ENCODE data around the gene PIP4K2B. TPM values are rescaled to one million over a fixed set of nuclear protein-coding genes. Genes with fewer than 3 reads are reported as not detected.

PIP4K2B gene
- total RNA-seq, 6 experiments from 2014 or later, result 48.7 to 61.8 (median 55.5) TPM

GRCh38 chr17:38716368-38717005 is 82.9 kb downstream of the PIP4K2B start:
- H3K36me3 Mint-ChIP-seq (ENCODE audit: low read depth), result peaks cover 19% of the 10 kb centered on the region
- H3K27ac Mint-ChIP-seq, result no peak overlapping the region
- H3K4me3 Mint-ChIP-seq, result no peak overlapping the region
- TF ChIP-seq CTCF (IDR thresholded peaks at IDR 0.05), result no peak
- H3K9me3 Mint-ChIP-seq, result no peaks in the 10 kb centered on the region
- no peak for DNase-seq
- no peaks in the 10 kb centered on the region; the same call in 1 of the 2 replicates for H3K27me3 Mint-ChIP-seq (ENCODE audit: insufficient read depth)
- H3K4me1 Mint-ChIP-seq (ENCODE audit: low read depth), result no peaks in the 10 kb centered on the region

Small RNAs within 50 kb of the gene (microRNA-seq; reads per million reads assigned to microRNA genes)
- gene MIR4726, result not detected
- gene MIR4727, result not detected

Other genes starting within 250 kb of the PIP4K2B start
- gene SRCIN1, start 193.6 kb downstream of the PIP4K2B start, total RNA-seq (2021; fragmentation: NEBNext Ultra II Directional; extraction: Animal tissue kit (Norgen Biotek cat#: 25700)), result not detected
- 1 to 10 TPM in 5 of 6 experiments, under 1 TPM in 1; 0.95 to 1.4 (median 1.3) TPM for gene EPOP, start 124.6 kb downstream of the PIP4K2B start, total RNA-seq (2021; fragmentation: NEBNext Ultra II Directional; extraction: Animal tissue kit (Norgen Biotek cat#: 25700))
- 10 to 100 TPM; 26.5 to 31.5 (median 30.2) TPM for gene MLLT6, start 94.3 kb downstream of the PIP4K2B start, total RNA-seq (2021; fragmentation: NEBNext Ultra II Directional; extraction: Animal tissue kit (Norgen Biotek cat#: 25700))
- gene CISD3, start 69.2 kb downstream of the PIP4K2B start, total RNA-seq (2021; fragmentation: NEBNext Ultra II Directional; extraction: Animal tissue kit (Norgen Biotek cat#: 25700)), result 10 to 100 TPM; 35.0 to 38.7 (median 36.6) TPM
- gene PCGF2, start 51.2 kb downstream of the PIP4K2B start, total RNA-seq (2021; fragmentation: NEBNext Ultra II Directional; extraction: Animal tissue kit (Norgen Biotek cat#: 25700)), result 10 to 100 TPM; 59.7 to 73.5 (median 69.0) TPM
- gene PSMB3, start 46.8 kb downstream of the PIP4K2B start, total RNA-seq (2021; fragmentation: NEBNext Ultra II Directional; extraction: Animal tissue kit (Norgen Biotek cat#: 25700)), result 100 to 1,000 TPM; 232 to 273 (median 253) TPM
- 10 to 100 TPM; 11.0 to 13.7 (median 12.9) TPM for gene CWC25, start 25.8 kb upstream of the PIP4K2B start, total RNA-seq (2021; fragmentation: NEBNext Ultra II Directional; extraction: Animal tissue kit (Norgen Biotek cat#: 25700))
- gene RPL23, start 54.2 kb upstream of the PIP4K2B start, total RNA-seq (2021; fragmentation: NEBNext Ultra II Directional; extraction: Animal tissue kit (Norgen Biotek cat#: 25700)), result 1,000 to 10,000 TPM; 1,099 to 1,402 (median 1,310) TPM
- gene LASP1, start 70.5 kb upstream of the PIP4K2B start, total RNA-seq (2021; fragmentation: NEBNext Ultra II Directional; extraction: Animal tissue kit (Norgen Biotek cat#: 25700)), result 100 to 1,000 TPM; 428 to 517 (median 484) TPM
- gene FBXO47, start 167.8 kb upstream of the PIP4K2B start, total RNA-seq (2021; fragmentation: NEBNext Ultra II Directional; extraction: Animal tissue kit (Norgen Biotek cat#: 25700)), result not detected